ENCODE data around the gene MAN1A1.

GRCh38 chr6:119179062-119179461, 170.5 kb downstream of the MAN1A1 start:
- no peak for TF ChIP-seq CTCF (IDR thresholded peaks at IDR 0.05 in 8 of 11, conservative IDR thresholded peaks at IDR 0.05 in 3 of 11)
- TF ChIP-seq POLR2A (IDR thresholded peaks at IDR 0.05), result no peak
- TF ChIP-seq POLR2AphosphoS5 (IDR thresholded peaks at IDR 0.05), result no peak

All from spleen (tissue), 7 donors.